Measurements from ENCODE around the gene FCGR3B.
"Not testable (repeated sequence)": the region's sequence is repeated elsewhere in the genome, so short reads cannot be mapped to it uniquely, and the experiment has no call there.

FCGR3B gene

DNA sequence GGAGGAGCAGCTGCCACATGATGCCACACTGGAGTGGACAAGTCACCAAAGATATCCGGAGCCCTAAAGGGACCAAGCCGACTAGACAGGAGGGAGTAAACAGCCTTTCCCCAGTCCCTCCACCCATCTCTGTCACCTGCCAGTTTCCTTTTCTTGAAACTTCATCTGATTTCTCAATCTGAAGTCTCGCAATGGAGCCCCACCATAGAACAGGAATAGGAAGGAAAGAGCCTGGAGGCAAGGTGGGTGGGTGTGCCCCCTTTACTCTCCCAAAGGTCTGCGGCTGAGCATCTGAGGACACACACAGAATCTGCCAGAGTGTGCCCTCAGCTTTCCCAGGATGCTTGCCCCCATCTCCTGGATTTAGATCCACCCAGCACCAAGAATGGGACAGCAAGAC, at the start of gene FCGR3B:
TSS of gene FCGR3B (minus strand) at position 101 of the 400 bp plus-strand sequence. CDS start at position 19, 82 bp downstream.
- DNase-seq, result no peak

DNA sequence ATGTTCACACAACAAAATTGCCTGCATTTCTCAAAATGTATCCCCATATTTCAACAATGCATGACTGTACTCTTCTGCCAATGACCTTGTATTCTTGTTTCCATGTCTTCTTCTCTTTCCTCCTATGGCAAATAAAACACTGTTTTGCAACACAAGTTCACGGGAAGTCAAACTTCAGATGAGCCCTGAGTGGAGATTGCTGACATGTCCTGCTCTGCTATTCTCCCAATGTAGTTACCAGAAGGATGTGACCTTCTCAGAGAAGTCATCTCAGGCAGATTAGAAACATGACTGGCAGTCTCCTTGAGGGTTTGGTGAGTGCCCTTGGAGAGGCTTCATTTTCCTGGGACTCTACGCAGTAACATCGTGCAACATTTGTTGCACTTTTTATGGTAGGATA, 47.5 kb upstream of the FCGR3B start:
- no peak for DNase-seq

DNA sequence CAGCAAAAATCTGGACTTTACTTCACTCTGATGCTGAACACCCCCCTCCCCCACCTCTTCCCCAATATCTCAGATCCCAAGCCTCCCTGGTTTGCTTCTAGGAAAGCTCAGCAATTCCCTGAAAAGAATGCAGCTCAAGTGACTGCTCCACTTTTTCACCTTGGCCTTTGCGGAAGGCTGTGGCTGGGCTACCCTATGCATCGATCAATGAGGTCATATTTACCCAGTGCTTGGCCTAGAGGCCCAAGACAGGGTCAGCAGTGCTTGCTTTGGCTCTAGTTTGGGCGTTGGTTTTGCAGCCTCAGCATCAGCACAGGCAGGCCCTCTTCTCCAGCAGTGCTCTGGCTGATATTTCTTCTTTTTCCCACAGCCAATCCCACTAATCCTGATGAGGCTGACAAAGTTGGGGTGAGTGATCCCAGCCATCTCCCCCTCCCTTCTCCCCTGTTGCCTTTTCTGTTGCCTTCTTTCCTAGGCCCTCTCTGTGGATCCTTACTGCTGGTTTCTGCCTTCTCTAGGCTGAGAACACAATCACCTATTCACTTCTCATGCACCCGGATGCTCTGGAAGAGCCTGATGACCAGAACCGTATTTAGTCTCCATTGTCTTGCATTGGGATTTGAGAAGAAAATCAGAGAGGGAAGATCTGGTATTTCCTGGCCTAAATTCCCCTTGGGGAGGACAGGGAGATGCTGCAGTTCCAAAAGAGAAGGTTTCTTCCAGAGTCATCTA, 46.1 kb upstream of the FCGR3B start:
- DNase-seq, result no peak

DNA sequence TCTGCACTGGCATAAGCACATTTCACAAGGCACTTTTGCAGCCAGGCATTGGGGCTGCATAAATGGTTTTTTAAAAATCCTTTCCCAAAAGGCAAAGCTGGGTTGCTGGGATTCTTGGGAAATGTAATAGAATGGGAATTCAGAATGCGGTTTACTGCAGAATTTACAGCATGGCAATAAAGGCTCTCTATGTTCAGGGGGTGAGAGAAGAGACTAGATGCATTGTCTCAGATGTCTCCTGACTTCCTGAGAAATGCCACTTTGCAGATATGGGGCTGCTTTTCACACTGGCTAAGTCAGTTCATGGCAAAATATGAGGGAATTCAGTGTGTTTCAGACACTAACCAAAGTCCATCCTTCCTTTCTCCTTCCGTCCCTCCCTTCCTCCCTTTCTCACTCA, 45.5 kb upstream of the FCGR3B start:
- no peak for DNase-seq

DNA sequence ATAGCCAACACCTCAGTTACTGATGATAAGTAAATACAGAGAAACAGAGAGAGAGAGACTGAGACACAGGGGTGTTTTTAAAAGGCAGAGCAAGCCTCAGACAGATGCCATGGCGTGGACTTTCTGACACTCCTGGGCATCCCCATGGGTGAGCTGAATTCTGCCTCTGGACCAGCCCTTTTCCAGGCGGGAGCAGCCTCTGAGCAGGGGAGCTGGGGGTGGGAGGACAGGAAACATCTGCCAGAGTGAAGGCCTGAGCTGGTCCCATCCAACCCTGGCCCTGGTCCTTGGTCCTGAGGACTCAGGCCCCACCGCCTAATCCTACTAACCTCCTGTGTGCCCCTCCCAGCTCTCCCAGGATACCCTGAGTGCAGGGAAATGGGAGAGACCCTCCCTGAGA, 43.9 kb upstream of the FCGR3B start:
- DNase-seq, result not testable (repeated sequence)

DNA sequence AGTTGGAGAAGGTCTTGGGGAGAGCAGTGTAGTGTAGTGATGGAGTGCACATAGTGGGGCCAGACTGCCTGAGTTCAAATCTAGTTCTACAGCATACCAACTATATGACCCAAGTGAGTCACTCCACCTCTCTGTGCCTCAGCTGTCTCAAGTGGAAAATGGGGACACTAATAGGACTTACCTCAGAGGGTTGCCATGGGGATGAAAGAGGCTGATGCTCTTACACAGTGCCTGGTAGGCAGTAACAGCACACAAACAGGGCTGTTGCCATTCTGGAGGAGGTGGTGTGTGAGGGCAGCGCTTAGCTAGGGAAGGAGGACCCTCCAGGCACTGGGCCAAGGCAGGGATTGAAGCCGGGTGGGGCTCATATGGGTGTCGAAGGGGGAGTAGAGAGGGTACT, 43.5 kb upstream of the FCGR3B start:
- not testable (repeated sequence) for DNase-seq

DNA sequence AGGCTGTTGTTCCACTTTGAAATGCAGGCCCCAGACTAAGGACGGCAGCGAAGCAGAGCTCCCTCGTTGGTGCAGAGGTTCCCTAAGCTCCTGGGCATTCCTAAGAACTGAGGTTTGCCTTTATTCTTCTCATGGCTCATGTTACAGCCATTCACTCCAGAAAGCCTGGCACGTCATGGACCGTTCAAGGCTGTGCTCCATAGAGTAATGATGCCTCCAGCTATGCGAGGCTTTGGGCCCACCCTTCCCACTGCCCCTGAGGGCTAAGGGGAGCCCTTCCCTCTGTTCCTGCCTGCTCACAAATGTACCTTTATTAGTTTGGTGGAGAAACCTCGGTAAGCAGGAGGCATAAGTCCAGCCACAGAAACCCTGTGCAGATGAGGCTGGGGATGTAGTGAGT, 42.5 kb upstream of the FCGR3B start:
- DNase-seq, result not testable (repeated sequence)

DNA sequence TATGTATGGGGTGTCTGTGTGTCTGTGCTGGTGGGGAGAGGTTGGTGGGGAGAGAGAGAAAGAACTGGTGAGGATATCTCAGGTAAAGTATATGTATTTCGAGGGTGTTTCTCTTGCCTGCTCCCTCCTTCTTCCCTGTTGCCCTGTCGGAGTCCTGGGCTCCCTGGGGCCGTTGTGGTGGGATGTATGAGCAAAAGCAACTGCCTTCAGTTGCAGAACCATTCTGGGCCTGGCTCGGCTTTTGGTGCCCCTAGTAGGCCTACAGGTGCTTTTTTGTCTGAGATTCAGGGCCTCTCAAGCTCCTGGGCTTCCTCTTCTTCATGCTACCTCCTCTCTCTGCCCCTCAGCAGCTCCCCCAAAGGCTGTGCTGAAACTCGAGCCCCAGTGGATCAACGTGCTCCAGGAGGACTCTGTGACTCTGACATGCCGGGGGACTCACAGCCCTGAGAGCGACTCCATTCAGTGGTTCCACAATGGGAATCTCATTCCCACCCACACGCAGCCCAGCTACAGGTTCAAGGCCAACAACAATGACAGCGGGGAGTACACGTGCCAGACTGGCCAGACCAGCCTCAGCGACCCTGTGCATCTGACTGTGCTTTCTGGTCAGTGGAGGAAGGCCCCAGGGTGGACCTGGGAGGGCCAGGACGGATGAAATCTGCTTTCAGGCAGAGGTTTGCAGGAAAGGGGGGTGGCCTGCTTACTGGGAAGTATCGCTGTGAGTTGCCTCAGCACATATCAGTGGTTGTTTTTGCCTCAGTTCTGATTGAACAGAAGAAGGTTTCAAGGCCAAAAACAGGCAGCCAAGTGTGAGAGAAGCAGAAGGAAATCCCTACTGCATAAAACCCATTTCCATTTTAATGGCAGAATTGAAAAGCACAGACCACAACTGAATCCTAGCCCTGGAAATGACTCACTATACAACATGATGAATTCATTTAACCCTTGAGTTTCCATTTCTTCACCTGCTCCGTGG, 40.4 kb upstream of the FCGR3B start:
- not testable (repeated sequence) for DNase-seq

DNA sequence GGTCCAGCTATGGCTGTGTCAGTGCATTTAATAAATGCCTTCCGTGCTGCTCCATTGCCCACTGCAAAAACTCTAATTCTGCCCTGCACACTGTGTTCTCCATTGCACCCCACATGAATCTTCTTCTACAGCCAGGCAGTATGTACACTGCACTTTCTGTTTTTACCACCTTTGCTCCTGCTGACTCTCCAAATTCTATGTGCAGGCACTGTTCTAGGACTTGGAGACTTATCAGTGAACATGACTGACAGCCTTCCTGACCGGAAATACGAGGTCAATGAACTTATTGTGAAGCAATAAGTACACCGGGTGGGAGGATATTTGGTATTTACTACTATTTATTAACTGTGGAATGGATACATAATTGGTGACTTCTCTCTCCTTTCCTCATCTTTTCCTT, 33.7 kb upstream of the FCGR3B start:
- not testable (repeated sequence) for DNase-seq

DNA sequence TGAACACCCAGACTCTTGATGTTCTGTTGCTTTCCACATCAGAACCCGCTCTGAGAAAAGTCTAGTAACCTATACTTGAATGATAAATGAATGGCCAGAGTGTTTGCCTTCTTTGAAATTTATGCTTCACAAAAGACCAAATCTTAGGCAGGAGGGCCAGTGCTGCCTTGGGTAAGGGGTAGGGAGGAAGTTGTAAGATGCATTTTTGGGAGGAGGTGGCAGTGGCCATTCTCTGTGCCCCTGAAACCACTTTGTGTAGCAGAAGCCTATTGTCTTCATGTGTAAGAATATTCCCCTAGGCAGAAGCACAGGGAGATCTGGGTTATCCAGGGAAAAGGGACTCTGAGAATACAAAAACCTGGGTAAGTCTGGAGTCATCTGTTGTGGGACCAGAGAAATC, 32.6 kb upstream of the FCGR3B start:
- DNase-seq, result not testable (repeated sequence)

DNA sequence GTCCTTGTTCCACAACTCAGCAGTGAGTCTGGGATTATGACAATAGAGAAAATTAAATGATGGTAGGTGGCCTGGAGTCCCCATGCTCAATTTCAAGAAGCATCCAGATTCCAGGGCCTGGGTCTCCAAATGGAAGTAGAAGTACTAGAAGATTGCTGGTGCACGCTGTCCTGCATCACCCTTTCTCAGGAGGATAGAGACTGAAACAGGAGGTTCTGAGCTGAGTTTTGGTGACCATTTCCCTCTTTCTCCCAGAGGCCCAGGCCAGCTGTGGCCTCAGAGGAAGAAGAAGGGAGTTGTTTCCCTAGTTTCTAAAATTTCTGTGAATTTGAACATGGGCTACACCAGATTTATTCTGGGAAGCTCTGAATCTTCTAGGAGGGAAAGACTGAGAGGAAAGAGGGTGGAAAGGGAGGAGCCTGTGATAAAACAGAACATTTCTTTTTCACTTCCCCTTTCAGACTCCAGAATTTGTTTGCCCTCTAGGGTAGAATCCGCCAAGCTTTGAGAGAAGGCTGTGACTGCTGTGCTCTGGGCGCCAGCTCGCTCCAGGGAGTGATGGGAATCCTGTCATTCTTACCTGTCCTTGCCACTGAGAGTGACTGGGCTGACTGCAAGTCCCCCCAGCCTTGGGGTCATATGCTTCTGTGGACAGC, 31.8 kb upstream of the FCGR3B start, which contains the start of gene FCGR2B:
TSS of gene FCGR2B (plus strand) at position 460 of the 656 bp plus-strand sequence. CDS start at position 559, 99 bp downstream.
- not testable (repeated sequence) for DNase-seq

DNA sequence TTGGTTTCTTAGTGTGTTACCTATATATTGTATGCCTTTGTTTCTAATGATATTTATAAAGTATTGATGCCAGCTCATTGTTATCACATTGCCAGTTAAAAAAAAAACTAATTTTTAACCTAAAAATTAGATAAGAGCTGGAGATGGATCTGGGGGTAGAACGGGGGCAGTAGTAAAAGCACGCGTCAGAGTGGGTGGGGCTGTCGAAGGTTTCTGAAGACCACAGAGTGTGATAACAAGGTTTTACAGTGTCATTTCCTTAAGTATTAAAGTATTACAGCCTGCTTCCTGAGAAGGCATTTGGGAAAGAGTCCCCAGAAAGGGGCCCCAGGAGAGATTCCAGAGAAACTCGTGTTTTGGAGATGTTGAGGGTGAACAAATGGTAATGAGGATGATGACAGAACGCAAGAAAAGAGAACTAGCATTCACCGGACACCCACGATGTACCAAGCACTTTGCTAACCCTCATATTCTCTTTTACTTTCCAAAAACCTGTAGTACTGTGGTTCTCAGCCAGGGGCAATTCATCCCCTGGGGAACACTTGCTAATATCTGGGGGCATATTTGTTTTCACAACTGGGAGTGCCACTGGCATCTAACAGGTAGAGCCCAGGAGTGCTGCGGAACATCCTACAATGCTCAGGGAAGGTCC, 30.8 kb upstream of the FCGR3B start:
- not testable (repeated sequence) for DNase-seq

DNA sequence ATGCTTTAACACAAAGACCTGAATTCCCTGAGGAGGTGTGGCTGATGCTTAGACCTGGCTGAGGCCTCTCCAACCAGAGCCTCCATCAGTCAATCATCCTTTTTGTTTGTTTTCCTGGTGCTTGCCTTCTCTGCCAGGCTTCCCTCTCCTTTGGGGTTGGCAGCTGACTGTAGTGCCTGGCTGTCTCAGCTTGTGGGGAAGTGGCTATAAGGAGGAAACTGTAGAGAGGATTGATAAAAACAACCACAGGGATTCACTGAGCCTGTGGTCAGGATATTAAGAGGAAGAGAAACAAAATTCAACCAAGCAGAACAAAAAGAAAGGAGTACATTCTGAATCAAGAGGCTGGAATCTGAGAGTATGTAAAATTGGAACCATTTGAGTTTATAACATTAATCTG, 27.5 kb upstream of the FCGR3B start:
- DNase-seq, result not testable (repeated sequence)

DNA sequence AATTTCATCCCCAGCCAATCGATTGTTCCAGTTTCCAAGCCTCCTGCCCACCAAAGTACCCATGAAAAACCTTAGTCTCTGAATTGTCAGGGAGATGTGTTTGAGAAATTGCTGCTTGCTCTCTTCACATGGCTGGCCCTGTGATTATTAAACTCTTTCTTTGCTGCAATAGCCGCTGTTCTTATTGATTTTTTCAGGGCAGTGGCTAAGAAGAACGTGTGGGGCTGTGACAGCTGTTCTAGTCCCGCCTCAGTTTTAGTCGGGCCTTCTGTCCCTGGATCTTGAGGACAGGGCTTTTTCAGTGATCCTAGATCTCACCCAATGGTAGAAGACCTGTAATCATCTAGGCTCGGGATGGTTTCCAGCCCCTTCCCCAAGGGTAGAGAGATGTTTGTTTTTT, 23.0 kb upstream of the FCGR3B start:
- not testable (repeated sequence) for DNase-seq

DNA sequence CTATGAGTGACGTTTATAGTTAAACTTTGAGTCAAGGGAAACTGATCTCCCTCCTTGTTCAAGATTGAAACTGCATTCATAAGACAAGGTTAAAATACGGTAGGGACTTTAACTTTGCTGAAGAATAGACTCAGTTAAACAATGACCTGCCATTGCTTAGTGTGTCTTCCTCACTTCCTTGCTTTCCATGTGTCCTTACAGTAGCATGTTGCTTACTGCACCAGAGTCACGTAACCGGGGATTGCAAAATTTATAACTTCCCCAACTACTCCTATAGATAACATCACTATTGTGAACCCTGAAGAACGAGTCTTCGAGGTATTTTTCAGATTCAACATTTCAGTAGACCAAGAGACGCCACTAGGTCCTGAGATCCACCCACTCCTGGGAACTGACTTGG, 22.6 kb upstream of the FCGR3B start:
- not testable (repeated sequence) for DNase-seq

DNA sequence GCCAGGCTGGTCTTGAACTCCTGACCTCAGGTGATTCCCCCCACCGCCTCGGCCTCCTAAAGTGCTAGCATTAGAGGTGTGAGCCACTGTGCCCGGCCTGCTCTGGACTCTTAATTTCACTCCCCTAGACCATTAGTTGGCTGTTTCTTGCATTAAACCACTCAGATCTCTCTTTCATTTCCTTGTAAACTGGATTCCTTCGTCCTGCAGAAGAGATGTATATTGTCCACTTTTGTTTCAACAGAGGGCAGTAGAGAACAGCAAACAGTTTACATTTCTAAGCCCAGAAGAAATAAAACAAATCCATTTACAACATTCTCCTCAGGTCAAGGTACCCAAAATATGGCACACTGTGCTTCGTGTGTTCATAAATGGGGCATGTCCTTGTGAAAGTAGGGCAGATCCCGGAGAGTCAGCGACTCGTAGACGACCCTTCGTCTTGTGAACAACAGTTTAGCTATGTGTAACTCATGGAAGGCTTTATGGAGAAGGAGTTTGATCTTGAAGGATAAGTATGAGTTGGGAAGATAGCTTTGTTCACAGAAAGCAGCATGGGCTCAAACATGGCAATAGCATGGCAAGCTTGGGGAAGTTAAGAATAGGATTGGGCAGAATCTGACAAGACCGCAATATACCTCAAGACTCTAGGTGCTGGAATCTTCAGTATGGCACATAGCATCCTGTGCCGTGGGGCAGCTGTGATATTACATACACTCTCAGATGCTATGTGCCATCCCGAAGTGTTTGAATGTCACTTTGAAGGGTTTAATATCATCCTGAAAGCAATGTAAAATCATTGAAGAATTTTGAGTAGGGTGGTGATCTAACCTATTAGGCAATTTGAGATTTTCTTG, 16.8 kb upstream of the FCGR3B start:
- DNase-seq, result not testable (repeated sequence)

DNA sequence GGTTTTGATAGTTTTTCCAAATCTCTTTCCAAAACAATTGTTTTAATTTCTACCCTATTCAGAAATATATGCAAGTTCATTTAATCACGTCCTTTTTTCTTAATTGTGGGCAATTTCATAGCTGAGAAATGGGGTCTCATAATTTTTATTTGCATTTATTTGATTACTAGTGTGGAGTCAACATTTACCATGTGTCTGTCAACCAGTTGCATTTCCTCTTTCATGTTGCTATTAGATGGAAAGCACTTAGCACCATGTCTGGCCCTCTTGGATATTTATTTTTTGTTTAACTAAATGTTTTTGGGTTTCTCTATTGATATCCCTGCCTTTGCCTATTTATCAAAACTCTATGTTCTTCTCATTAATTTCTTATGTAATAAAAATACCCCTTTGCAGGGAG, 13.9 kb upstream of the FCGR3B start:
- not testable (repeated sequence) for DNase-seq

DNA sequence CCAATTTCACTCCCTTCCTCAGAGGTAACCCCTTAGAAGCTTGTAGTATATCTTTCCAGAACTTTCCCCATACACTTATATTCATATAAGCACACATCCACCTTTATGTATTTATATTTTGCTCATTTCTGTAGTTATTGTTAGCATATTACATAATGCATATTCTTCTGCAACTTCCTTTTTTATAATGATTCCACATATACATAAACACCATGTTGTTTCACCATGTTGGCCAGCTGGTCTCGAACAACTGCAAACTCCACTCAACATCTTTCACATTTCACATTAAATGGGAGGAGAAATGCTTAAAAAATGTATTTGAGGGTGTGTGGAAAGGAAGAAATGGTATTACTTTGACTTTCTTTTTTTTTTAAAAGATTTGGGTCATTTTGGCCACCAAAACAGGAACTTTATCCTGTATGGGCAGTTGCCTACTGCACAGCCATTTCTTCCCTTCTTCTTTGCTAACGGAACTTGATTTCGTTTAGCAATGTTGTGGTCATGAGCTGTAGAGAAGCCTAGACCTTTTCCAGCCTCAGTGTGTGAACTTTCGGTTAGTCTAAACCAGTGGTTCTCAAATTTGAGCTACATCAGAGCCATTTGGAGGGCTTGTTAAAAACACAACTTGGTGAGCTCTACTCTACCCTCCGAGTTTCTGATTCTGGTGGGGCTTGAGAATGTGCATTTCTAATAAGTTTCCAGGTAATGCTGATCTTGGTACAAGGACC, 12.7 kb upstream of the FCGR3B start:
- not testable (repeated sequence) for DNase-seq

DNA sequence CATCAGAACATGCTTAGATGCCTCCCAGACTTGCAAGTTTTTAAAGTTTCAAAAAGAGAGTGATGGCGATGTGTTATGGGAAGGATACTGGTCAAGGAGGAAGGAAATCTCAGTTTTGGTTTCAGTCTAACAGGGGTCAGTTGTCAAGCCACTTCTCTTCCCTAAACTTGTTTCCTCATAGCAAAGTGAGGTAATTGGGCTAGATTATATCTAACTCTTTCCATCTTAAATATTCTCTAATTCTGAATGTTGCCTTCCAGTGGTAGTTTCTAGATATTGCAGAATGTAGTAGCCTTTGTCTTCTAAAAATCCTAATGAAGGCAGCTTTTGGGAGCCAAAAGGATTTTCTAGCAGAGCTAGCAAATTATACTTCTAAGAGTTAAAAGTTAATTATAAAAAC, 11.7 kb upstream of the FCGR3B start:
- not testable (repeated sequence) for DNase-seq

DNA sequence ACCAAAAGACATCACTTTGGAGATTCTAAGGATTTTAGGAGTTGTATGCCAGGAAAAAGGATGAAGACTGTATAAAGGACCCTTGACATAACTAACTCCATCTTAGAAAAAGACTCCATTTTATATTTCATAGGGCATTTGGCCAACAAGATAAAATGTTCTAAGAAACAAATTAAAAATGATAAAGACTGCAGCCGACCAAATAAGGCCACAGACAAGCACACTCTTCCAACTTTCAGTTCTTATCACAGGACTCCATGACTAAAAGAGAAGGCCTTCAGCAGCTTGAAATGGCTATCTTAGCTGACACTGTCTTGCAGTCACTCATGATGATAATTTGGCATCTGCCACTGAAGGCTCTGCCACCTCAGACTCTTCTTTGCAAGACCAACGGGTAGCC, 8.2 kb upstream of the FCGR3B start:
- not testable (repeated sequence) for DNase-seq

Measured in activated CD8-positive, alpha-beta memory T cell treated with anti-CD3 and anti-CD28 coated beads, Interleukin-2, amount 50 U/mL, for 48 hours (primary cell).